GM12872 (cell line): ENCODE results near the gene RHBDL1.

Experiments used
- TF ChIP-seq, protein P1 (sequence below): IDR thresholded peaks from 3 replicates; pipeline ENCODE4 v1.5.1; 2011; ENCODE audit warnings: low read depth, mild to moderate bottlenecking, low read length, moderate library complexity; ENCODE audit not compliant: insufficient read depth

Gene RHBDL1

DNA sequence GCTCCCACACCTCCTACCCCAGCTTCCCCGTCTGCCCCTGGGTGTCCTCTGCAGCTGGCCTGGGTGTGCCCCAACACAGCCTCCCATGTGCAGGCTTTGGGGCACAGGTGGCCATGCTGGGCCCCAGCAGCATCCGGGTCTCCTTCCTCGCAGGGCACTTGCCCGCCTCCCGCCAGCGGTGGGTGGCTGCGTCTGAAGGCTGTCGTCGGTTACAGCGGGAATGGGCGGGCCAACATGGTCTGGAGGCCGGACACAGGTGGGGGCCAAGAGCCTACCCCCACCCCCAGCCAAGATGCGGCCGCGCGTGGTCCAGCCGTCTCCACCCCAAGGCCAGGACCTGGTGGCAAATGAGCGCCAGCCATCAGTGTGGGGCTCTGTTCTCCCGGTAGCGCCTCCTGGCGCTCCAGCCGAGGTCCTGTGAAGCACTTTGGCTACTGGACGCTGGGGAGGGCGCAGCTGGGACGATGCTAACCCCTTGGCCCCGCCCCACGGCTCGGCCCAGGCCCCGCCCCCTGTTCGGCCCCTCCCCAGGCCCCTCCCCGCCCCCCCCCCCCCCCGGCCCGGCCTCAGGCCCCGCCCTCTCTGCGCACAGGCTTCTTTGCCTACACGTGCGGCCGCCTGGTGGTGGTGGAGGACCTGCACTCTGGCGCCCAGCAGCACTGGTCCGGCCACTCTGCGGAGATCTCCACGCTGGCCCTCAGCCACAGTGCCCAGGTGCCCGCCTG lies 14.8 kb upstream of the RHBDL1 start:
- TF ChIP-seq, protein P1, sequence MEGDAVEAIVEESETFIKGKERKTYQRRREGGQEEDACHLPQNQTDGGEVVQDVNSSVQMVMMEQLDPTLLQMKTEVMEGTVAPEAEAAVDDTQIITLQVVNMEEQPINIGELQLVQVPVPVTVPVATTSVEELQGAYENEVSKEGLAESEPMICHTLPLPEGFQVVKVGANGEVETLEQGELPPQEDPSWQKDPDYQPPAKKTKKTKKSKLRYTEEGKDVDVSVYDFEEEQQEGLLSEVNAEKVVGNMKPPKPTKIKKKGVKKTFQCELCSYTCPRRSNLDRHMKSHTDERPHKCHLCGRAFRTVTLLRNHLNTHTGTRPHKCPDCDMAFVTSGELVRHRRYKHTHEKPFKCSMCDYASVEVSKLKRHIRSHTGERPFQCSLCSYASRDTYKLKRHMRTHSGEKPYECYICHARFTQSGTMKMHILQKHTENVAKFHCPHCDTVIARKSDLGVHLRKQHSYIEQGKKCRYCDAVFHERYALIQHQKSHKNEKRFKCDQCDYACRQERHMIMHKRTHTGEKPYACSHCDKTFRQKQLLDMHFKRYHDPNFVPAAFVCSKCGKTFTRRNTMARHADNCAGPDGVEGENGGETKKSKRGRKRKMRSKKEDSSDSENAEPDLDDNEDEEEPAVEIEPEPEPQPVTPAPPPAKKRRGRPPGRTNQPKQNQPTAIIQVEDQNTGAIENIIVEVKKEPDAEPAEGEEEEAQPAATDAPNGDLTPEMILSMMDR, result peak; percentile 51

DNA sequence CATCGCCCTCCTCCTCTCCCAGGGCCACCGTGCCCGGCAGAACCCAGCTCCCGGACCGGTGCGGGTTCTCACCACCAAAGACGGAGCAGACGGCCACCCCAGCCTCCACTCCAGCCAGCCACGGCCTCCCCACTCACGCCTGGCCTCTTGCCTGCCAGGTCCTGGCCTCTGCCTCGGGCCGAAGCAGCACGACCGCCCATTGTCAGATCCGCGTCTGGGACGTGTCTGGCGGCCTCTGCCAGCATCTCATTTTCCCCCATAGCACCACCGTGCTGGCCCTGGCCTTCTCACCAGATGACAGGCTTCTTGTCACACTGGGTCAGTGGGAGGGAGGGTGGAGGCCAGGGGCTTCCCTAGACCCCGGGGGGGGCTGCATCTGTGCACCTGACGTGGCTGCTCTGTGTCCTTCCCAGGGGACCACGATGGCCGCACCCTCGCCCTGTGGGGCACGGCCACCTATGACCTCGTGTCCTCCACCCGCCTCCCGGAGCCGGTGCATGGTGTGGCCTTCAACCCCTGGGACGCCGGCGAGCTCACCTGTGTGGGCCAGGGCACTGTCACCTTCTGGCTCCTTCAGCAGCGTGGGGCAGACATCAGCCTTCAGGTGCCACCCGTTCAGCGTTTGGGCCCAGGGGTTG lies 14.2 kb upstream of the RHBDL1 start:
- TF ChIP-seq, protein P1, result no peak

DNA sequence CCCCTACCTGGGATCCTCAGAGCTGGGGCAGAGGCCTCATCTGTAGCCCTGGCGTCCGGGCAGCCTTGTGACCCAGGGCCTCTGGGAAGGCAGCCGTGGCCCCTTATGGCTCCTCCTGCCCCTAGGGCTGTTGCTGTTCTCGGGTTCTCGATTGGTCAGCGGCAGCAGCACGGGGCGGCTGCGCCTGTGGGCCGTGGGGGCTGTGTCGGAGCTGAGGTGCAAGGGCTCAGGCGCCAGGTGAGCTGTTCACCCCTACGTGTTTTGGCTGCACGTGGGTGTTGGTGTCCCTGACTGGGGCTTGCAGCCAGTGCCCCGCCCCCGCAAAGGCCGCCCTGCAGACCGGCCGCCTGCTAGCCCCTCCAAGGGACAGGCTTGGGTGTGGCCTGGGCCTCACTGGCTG lies 13.4 kb upstream of the RHBDL1 start:
- TF ChIP-seq, protein P1, result no peak

DNA sequence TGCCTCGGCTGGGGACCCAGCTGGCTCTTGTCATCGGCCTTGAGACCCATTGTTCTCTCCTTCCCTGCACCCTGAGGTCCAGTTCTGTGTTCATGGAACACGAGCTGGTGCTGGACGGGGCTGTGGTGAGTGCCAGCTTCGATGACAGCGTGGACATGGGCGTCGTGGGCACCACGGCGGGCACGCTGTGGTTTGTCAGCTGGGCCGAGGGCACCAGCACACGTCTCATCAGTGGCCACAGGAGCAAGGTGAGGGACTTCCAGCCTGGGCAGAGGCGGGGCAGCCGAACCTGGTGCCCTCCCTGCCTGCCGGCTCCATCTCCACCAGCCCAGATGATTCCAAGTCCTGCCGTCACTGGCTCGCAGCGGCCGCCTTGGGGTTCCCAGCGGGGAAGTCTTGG lies 12.9 kb upstream of the RHBDL1 start:
- TF ChIP-seq, protein P1, result no peak

DNA sequence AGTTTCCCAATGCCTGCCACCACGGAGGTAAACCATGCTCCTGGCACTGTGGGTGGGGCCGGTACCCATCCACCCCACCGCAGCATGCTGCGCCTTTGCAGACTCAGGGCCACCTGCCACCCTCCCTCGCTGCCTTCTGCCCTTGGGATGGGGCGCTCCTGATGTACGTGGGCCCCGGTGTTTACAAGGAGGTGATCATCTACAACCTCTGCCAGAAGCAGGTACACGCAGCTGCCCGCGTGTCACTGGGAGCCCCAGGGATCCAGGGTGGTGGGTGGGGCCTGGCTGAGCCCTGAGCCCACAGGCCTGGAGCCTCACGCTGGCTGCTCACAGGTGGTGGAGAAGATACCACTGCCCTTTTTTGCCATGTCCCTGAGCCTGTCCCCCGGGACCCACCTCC lies 8.9 kb upstream of the RHBDL1 start:
- TF ChIP-seq, protein P1, result no peak

DNA sequence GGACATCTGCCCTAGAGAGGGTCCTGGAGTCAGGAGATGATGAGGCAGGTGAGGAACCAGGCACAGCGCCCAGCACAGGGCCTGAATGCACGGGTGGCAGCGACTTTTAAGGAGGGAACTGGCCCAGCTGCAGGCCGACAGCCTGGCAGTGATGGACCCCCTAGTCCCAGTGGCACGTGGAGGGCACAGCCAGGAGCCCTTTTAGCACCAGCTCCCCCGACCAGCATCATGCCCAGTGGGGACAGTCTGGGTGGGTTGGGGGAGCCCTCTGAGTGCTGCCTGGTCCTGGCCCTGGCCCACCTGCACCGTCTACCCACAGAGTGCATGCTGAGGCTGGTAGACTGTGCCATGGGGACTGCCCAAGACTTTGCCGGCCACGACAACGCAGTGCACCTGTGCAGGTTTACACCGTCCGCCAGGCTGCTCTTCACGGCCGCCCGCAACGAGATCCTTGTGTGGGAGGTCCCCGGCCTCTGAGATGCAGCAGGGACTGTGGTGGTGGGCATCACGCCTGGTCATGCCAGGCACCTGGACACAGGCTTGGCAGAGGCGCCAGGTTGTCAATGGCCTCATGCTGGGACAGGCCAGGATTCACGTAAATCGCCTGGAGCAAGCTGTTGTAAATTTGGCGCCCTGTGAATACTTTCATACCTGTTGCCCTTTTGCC lies 8.2 kb upstream of the RHBDL1 start:
- TF ChIP-seq, protein P1, result no peak

DNA sequence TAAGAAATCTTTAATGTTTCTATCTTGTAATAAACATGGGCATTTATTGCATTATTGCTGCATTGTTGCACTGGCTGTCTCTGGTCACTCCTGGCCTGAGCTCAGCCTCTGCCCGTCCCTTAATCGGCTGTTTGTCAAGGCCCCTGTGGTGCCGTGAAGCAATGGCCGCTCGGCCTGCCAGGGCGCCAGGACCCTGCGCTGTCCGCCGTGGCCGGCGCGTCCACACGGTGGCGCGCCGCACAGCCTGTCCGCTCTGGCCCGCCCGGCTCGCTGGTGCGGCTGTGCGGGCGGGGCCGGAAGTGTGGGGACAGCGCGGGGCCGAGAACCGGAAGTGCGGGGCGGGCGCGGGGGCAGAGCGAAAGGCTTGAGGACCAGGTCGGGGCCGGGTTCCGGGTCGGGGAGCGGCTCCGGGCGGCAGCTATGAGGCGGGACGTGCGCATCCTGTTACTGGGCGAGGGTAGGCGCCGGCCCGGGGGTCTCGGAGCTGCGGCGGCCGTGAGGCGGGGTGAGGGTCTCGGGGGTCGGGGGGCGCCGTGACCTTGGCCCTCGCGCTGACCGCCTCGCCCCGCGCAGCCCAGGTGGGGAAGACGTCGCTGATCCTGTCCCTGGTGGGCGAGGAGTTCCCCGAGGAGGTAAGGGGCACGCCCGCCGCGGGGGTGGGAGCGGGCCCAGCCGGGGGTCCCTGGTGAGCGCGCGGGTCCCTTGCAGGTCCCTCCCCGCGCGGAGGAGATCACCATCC lies 7.5 kb upstream of the RHBDL1 start, which contains the start of gene RHOT2:
TSS of gene RHOT2 (plus strand) at position 353 of the 739 bp plus-strand sequence. CDS start at position 421, 68 bp downstream.
- TF ChIP-seq, protein P1, result peak; percentile 79
